Psoas muscle (tissue), 8 donors: ENCODE results near the gene DYNLT2B. TPM values are rescaled to one million over a fixed set of nuclear protein-coding genes. Genes with fewer than 3 reads are reported as not detected.
"Not testable (repeated sequence)": the region's sequence is repeated elsewhere in the genome, so short reads cannot be mapped to it uniquely, and the experiment has no call there.

Experiments
- ATAC-seq, 4 donors: fragments of 200-7000 bp; cut with Tn5 transposase; one replicate each; pipeline ENCODE4 v1.9.1; 2020; ENCODE audit warnings: moderate library complexity in 3 of 4, mild to moderate bottlenecking in 2 of 4
- DNase-seq, 2 donors: peaks; one replicate each; pipeline ENCODE4 v3.0.0-alpha.2; 2020
- H3K27ac ChIP-seq: fragments of 200-600 bp; one replicate; pipeline ENCODE4 v1.8.0; 2022
- H3K27me3 ChIP-seq, 3 donors: fragments of 200-600 bp in 1 of 3; one replicate each; pipeline versions ENCODE4 v1.6.1 to v1.8.0; 2013 to 2022; ENCODE audit warnings: low read length in 2 of 3, mild to moderate bottlenecking in 2 of 3, moderate library complexity in 1 of 3; ENCODE audit not compliant: insufficient read depth in 3 of 3
- H3K36me3 ChIP-seq, 2 donors: fragments of 200-600 bp in 1 of 2; one replicate each; pipeline versions ENCODE4 v1.6.1 to v1.8.0; 2013 to 2022; ENCODE audit warnings: low read depth in 1 of 2, mild to moderate bottlenecking in 1 of 2, moderate library complexity in 1 of 2; ENCODE audit not compliant: insufficient read depth in 1 of 2
- H3K4me1 ChIP-seq: fragments of 200-600 bp; one replicate; pipeline ENCODE4 v1.8.0; 2022
- H3K4me3 ChIP-seq: fragments of 200-600 bp; one replicate; pipeline ENCODE4 v1.8.0; 2022; ENCODE audit warnings: mild to moderate bottlenecking
- H3K9me3 ChIP-seq: fragments of 200-600 bp; one replicate; pipeline ENCODE4 v1.8.0; 2022
- WGBS, 3 donors: extraction: QIAGEN DNeasy Blood & Tissue Kit; methylation state at CpG; one replicate each; pipeline versions ENCODE4 v1.1.6 to v1.1.7; 2013; 5-methylcytosine and 5-hydroxymethylcytosine counted together
- intact Hi-C, 2 donors: fragments of 100-400 bp; cut with DNase I; formaldehyde crosslinking; loops; one replicate each; pipeline versions ENCODE4 v1.11.0 to v1.14.2; 2022
- polyA plus RNA-seq, 3 donors: library from polyadenylated mRNA; stranded (reverse); fragments of 200-250 nt; gene quantifications; one replicate each; pipeline ENCODE4 v1.2.3, GENCODE V29; 2013
- total RNA-seq, 4 donors: library from RNA; stranded (reverse); fragmentation: NEBNext Ultra II Directional in 2 of 4; extraction: Animal tissue kit (Norgen Biotek cat#: 25700) in 2 of 4; gene quantifications; one replicate each; pipeline versions ENCODE4 v1.2.1 to v1.2.4, GENCODE V29; 2021 to 2023
- TF ChIP-seq, protein P1 (sequence below): fragments of 200-600 bp; IDR thresholded peaks from one replicate; pipeline ENCODE4 v1.8.0; 2022; ENCODE audit warnings: antibody characterized with exemption
- donor health status: healthy with polysubstance abuse.
- donor health status: DM: no; HTN: no; CAD: no; lungs with moderate emphysema.
- donor health status: Bipolar disorder and iron deficiency.
- donor health status: healthy.
- donor health status: DM: yes; HTN: yes; CAD: no.
- donor health status: DM: no; HTN: no; CAD: no.
- donor health status: DM: no; HTN: no; CAD: no.
- donor health status: DM: yes; HTN: yes; CAD: no.

The DYNLT2B gene
- total and polyA plus RNA-seq, 7 donors = 0.44 to 6.1 (median 2.7) TPM; not detected in 1

DNA sequence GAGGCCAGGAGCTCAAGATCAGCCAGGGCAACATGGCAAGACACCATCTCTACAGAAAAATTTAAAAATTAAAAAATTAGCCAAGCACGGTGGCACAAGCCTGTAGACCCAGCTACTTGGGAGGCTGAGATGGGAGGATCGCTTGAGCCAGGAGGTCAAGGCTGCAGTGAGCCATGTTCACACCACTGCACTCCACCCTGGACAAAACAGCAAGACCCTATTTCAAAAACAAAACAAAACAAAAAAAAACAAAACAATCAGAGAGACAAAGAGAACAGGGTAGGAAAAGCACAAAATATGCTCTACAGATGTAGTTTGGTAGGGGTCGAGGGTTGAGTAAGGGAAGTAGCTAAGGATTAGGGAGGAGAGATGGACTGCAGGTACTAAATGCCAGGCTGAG is 3.4 kb downstream of the DYNLT2B start:
- no peak for DNase-seq
- TF ChIP-seq, protein P1, sequence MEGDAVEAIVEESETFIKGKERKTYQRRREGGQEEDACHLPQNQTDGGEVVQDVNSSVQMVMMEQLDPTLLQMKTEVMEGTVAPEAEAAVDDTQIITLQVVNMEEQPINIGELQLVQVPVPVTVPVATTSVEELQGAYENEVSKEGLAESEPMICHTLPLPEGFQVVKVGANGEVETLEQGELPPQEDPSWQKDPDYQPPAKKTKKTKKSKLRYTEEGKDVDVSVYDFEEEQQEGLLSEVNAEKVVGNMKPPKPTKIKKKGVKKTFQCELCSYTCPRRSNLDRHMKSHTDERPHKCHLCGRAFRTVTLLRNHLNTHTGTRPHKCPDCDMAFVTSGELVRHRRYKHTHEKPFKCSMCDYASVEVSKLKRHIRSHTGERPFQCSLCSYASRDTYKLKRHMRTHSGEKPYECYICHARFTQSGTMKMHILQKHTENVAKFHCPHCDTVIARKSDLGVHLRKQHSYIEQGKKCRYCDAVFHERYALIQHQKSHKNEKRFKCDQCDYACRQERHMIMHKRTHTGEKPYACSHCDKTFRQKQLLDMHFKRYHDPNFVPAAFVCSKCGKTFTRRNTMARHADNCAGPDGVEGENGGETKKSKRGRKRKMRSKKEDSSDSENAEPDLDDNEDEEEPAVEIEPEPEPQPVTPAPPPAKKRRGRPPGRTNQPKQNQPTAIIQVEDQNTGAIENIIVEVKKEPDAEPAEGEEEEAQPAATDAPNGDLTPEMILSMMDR = no peak
- 88 to 93% (median 89%) methylated on average over 3 of the region's 3 CpGs for WGBS, 3 donors
- intact Hi-C loops = loop anchor here (10.0 kb wide), 1 partner anchor 60 kb away; no protein-coding TSS in a partner anchor
- no peak for ATAC-seq
- Histone ChIP-seq H3K9me3 (no peaks in the 10 kb centered on the region), H3K4me1 (no peaks in the 10 kb centered on the region), H3K27me3 (no peaks in the 10 kb centered on the region), H3K4me3 (no peak overlapping the region), H3K27ac (no peak overlapping the region), H3K36me3 (no peaks in the 10 kb centered on the region)

DNA sequence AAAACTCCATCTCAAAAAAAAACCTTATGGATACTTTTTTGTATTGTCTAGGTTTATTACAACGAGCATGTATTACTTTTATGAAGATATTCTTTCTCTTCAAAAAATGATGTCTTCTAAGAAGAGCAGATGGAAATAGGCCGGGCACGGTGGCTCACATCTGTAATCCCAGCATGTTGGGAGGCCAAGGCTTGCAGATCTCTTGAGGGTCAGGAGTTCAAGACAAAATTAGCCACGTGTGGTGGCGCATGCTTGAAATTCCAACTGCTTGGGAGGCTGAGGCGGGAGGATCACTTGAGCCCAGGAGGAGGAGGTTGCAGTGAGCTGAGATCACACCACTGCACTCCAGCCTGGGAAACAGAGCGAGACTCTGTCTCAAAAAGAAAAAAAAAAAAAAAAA is 4.0 kb downstream of the DYNLT2B start:
- intact Hi-C loops = loop anchor here (10.0 kb wide), 1 partner anchor 59 kb away; no protein-coding TSS in a partner anchor
- H3K4me1 ChIP-seq, H3K27me3 ChIP-seq, H3K9me3 ChIP-seq, ATAC-seq, H3K4me3 ChIP-seq, H3K27ac ChIP-seq, H3K36me3 ChIP-seq, DNase-seq: not testable (repeated sequence)
- WGBS, 3 donors = 77 to 80% (median 79%) methylated on average over 7 of the region's 7 CpGs

DNA sequence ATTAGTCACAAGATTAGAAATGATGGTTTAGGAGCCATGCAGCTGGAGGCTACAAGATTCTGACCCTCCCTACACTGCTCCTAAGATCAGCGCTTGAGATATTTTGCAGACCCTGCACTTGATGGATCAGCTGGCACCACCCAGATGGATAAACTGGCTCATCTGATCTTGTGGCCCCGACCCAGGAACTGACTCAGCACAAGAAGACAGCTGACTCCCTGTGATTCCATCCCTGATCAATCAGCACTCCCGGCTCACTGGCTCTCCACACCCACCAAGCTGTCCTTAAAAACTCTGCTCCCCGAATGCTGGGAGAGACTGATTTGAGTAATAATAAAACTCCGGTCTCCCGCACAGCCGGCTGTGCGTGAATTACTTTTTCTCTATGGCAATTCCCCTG is 15.1 kb downstream of the DYNLT2B start:
- H3K4me1 ChIP-seq, H3K4me3 ChIP-seq, H3K9me3 ChIP-seq, DNase-seq, H3K27ac ChIP-seq, intact Hi-C loops, ATAC-seq, H3K27me3 ChIP-seq, H3K36me3 ChIP-seq: not testable (repeated sequence)
- WGBS, 3 donors = 82 to 94% (median 91%) methylated on average over 6 to 8 of the region's 8 CpGs

DNA sequence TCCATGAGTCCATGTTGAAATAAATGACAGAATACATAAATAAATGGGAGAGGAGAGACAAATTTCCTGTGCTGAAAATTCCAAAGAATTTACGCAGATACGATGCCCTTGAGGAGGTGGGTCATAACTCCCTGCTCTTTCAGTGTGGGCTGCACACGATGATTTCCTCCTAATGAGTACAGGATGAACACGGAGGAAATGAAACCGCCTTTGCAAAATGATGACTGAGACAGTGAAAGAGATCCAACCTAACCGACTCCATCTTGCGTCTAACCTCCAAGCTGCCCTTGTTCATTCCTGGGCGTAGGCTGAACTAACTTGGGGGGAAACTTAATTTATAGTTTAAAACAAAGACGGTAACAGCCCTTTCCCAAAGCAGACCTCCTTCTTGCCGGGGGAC is 15.5 kb downstream of the DYNLT2B start:
- H3K4me3 ChIP-seq, intact Hi-C loops, H3K27me3 ChIP-seq, H3K27ac ChIP-seq, H3K36me3 ChIP-seq, H3K9me3 ChIP-seq, DNase-seq, ATAC-seq, H3K4me1 ChIP-seq: not testable (repeated sequence)
- WGBS, 3 donors = 71 to 78% (median 75%) methylated on average over 7 of the region's 10 CpGs

DNA sequence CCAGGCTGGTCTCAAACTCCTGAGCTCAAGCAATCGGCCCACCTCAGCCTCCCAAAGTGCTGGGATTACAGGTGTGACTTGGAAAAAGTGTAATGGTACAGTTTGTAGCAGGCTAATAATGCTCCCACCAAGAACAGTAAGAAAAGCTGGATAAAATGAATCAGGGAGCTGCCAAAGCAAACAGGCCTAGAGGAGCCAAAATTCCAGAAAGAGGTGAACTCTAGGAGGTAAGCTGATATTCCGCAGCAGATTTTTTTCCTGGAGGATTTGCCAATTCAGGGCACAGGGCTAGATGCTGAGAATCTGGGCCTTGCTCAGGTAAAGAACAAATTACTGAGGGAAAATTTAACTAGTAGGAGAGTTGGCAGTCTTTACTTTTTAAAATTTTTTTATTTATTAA is 19.5 kb downstream of the DYNLT2B start:
- H3K9me3 ChIP-seq = no peaks in the 10 kb centered on the region
- no peak overlapping the region for H3K27ac ChIP-seq
- H3K27me3 ChIP-seq = no peaks in the 10 kb centered on the region
- WGBS, 3 donors = 52 to 92% (median 86%) methylated on average over 2 of the region's 2 CpGs
- H3K4me3 ChIP-seq = no peak overlapping the region
- no peaks in the 10 kb centered on the region for H3K4me1 ChIP-seq
- H3K36me3 ChIP-seq = no peaks in the 10 kb centered on the region
- ATAC-seq (no peak), DNase-seq (no peak)
- intact Hi-C loops = no loop called here
- TF ChIP-seq, protein P1 = no peak

DNA sequence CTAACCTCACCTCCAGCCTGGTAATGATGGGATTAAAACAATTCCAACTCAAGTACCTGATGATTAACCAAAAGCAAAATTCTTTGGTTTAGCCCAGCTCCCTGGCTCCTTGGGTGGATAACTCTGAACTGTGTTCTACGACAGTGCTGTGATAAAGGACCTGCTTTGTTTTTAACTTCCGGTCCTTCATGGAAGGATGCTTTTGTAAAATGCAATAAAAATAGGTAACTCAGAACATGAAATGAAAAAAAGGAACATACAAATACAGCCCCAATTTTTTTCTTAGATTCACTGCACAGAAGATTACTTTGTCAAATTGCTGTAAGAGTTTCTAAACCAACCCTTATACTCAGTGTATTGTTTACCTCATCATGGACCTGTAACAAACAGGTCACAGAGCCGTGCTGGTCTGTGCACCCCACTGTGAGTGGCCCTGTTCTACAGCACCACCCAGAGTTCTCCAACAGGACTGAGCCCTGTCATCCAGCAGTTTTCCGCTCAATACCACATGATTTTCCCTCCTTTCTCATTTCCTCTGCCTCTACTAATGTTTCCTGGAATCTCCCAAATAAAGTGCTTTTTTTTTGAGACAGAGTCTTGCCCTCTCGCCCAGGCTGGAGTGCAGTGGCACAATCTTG is 25.6 kb downstream of the DYNLT2B start:
- DNase-seq (no peak), ATAC-seq (no peak)
- Histone ChIP-seq H3K4me3 (no peak overlapping the region), H3K27ac (no peak overlapping the region), H3K36me3 (no peaks in the 10 kb centered on the region), H3K4me1 (no peaks in the 10 kb centered on the region), H3K9me3 (no peaks in the 10 kb centered on the region), H3K27me3 (no peaks in the 10 kb centered on the region)
- intact Hi-C loops = no loop called here
- 82 to 89% (median 84%) methylated on average over 5 of the region's 5 CpGs for WGBS, 3 donors
- TF ChIP-seq, protein P1 = no peak
